SJCRH30 (cell line): ENCODE results near the gene TGFBR3L. TPM values are rescaled to one million over a fixed set of nuclear protein-coding genes. Genes with fewer than 3 reads are reported as not detected.

ENCODE experiments used
- DNase-seq, 2 experiments: peaks; one replicate each; pipeline ENCODE4 v3.0.0-alpha.2; 2015 to 2020
- H3K27ac ChIP-seq: fragments of 250-450 bp; sonication (Bioruptor Pico); 2 replicates; pipeline ENCODE4 v1.5.1; 2020; ENCODE audit warnings: mild to moderate bottlenecking, moderate library complexity
- H3K27me3 ChIP-seq: fragments of 250-450 bp; sonication (Bioruptor Pico); 2 replicates; pipeline ENCODE4 v1.5.1; 2020; ENCODE audit warnings: mild to moderate bottlenecking, moderate library complexity
- H3K36me3 ChIP-seq: fragments of 250-450 bp; sonication (Bioruptor Pico); 2 replicates; pipeline ENCODE4 v1.5.1; 2020; ENCODE audit warnings: mild to moderate bottlenecking, moderate library complexity
- H3K4me1 ChIP-seq: fragments of 250-450 bp; sonication (Bioruptor Pico); 2 replicates; pipeline ENCODE4 v1.5.1; 2020; ENCODE audit warnings: mild to moderate bottlenecking, moderate library complexity
- H3K4me3 ChIP-seq: fragments of 250-450 bp; sonication (Bioruptor Pico); 2 replicates; pipeline ENCODE4 v1.5.1; 2020; ENCODE audit warnings: mild to moderate bottlenecking, moderate library complexity
- H3K9me3 ChIP-seq: fragments of 250-450 bp; sonication (Bioruptor Pico); replicated peaks from 2 replicates; pipeline ENCODE4 v1.5.1; 2020; ENCODE audit warnings: mild to moderate bottlenecking, moderate library complexity
- total RNA-seq: library from RNA; depleted of rRNA; stranded (reverse); fragments of >200 nt; shearing (Covaris generic); gene quantifications from 2 replicates; pipeline ENCODE4 v1.2.3, GENCODE V29; 2014; rRNA removed

The TGFBR3L gene
- total RNA-seq, result not detected in 2 replicates

- no peaks in the 10 kb centered on the region; the same call in 1 of the 2 replicates for H3K36me3 ChIP-seq
- no peaks in the 10 kb centered on the region for H3K9me3 ChIP-seq
- no peaks in the 10 kb centered on the region; the same call in 1 of the 2 replicates for H3K27me3 ChIP-seq
- no peak for DNase-seq
- no peak within 1 kb of the TSS for H3K27ac ChIP-seq
- no peak within 1 kb of the TSS for H3K4me3 ChIP-seq
- H3K4me1 ChIP-seq, result no peaks in the 10 kb centered on the region
Observed at GRCh38 chr19:7914598-7915045, at the start of gene TGFBR3L. Gene TGFBR3L (plus strand): TSS chr19:7914830.

GRCh38 chr19:7865262-7865911, 49.2 kb upstream of the TGFBR3L start:
- H3K27me3 ChIP-seq, result 0 out of 2 replicates have a peak, but pooled peaks cover 4% of the 10 kb centered on the region
- no peak for DNase-seq

GRCh38 chr19:7866399-7867091, 48.1 kb upstream of the TGFBR3L start:
- H3K27me3 ChIP-seq, result 0 out of 2 replicates have a peak, but pooled peaks cover 4% of the 10 kb centered on the region
- no peaks in the 10 kb centered on the region for H3K36me3 ChIP-seq
- no peaks in the 10 kb centered on the region; the same call in 1 of the 2 replicates for H3K4me1 ChIP-seq
- no peak for DNase-seq
- H3K27ac ChIP-seq, result no peak overlapping the region
- no peaks in the 10 kb centered on the region for H3K9me3 ChIP-seq
- no peak overlapping the region for H3K4me3 ChIP-seq

More at GRCh38 chr19:7865262-7865911, 49.2 kb upstream of the TGFBR3L start:
- no peak overlapping the region for H3K4me3 ChIP-seq
- H3K36me3 ChIP-seq, result no peaks in the 10 kb centered on the region
- H3K9me3 ChIP-seq, result no peaks in the 10 kb centered on the region
- H3K4me1 ChIP-seq, result no peaks in the 10 kb centered on the region; the same call in 1 of the 2 replicates
- H3K27ac ChIP-seq, result no peak overlapping the region

- no peak overlapping the region for H3K4me3 ChIP-seq
- no peak overlapping the region for H3K27ac ChIP-seq
- 0 out of 2 replicates have a peak, but pooled peaks cover 4% of the 10 kb centered on the region for H3K27me3 ChIP-seq
- no peaks in the 10 kb centered on the region; the same call in 1 of the 2 replicates for H3K4me1 ChIP-seq
- no peaks in the 10 kb centered on the region for H3K9me3 ChIP-seq
- DNase-seq, result no peak
- no peaks in the 10 kb centered on the region for H3K36me3 ChIP-seq
Observed at GRCh38 chr19:7867092-7867844, 47.4 kb upstream of the TGFBR3L start.

- Histone ChIP-seq H3K4me1 (no peaks in the 10 kb centered on the region; the same call in 1 of the 2 replicates), H3K36me3 (no peaks in the 10 kb centered on the region), H3K4me3 (peak overlapping the region; percentile 46), H3K27me3 (0 out of 2 replicates have a peak, but pooled peaks cover 4% of the 10 kb centered on the region), H3K27ac (no peak overlapping the region), H3K9me3 (no peaks in the 10 kb centered on the region)
- no peak for DNase-seq
Observed at GRCh38 chr19:7868326-7868670, 46.3 kb upstream of the TGFBR3L start.

- DNase-seq, result peak; percentile 82 to 87
- Histone ChIP-seq H3K27me3 (0 out of 2 replicates have a peak, but pooled peaks cover 4% of the 10 kb centered on the region), H3K9me3 (no peaks in the 10 kb centered on the region), H3K27ac (no peak overlapping the region), H3K4me1 (no peaks in the 10 kb centered on the region; the same call in 1 of the 2 replicates), H3K36me3 (no peaks in the 10 kb centered on the region), H3K4me3 (peak overlapping the region; percentile 46)
Observed at GRCh38 chr19:7868671-7869452, 45.8 kb upstream of the TGFBR3L start.

GRCh38 chr19:7869453-7869909, 45.1 kb upstream of the TGFBR3L start:
- Histone ChIP-seq H3K4me3 (peak overlapping the region; percentile 46), H3K27ac (no peak overlapping the region), H3K9me3 (no peaks in the 10 kb centered on the region), H3K4me1 (no peaks in the 10 kb centered on the region; the same call in 1 of the 2 replicates), H3K27me3 (peaks cover 5% of the 10 kb centered on the region), H3K36me3 (no peaks in the 10 kb centered on the region)
- peak; percentile 20 to 45 for DNase-seq

GRCh38 chr19:7869910-7870511, 44.6 kb upstream of the TGFBR3L start:
- H3K9me3 ChIP-seq, result no peaks in the 10 kb centered on the region
- no peaks in the 10 kb centered on the region; the same call in 1 of the 2 replicates for H3K4me1 ChIP-seq
- no peaks in the 10 kb centered on the region for H3K36me3 ChIP-seq
- H3K4me3 ChIP-seq, result no peak overlapping the region
- H3K27me3 ChIP-seq, result peaks cover 7% of the 10 kb centered on the region
- peak; percentile 65 to 75 for DNase-seq
- no peak overlapping the region for H3K27ac ChIP-seq

- H3K4me3 ChIP-seq, result no peak overlapping the region
- DNase-seq, result peak; percentile 80 to 82
- H3K27ac ChIP-seq, result no peak overlapping the region
- H3K9me3 ChIP-seq, result no peaks in the 10 kb centered on the region
- no peaks in the 10 kb centered on the region; the same call in 1 of the 2 replicates for H3K4me1 ChIP-seq
- H3K36me3 ChIP-seq, result no peaks in the 10 kb centered on the region
- peaks cover 7% of the 10 kb centered on the region for H3K27me3 ChIP-seq
Observed at GRCh38 chr19:7870571-7871436, 43.8 kb upstream of the TGFBR3L start.

GRCh38 chr19:7871437-7872305, 43.0 kb upstream of the TGFBR3L start:
- no peaks in the 10 kb centered on the region for H3K9me3 ChIP-seq
- no peaks in the 10 kb centered on the region; the same call in 1 of the 2 replicates for H3K4me1 ChIP-seq
- H3K27ac ChIP-seq, result no peak overlapping the region
- peak overlapping the region; percentile 18 for H3K4me3 ChIP-seq
- no peaks in the 10 kb centered on the region for H3K36me3 ChIP-seq
- H3K27me3 ChIP-seq, result peaks cover 6% of the 10 kb centered on the region
- peak; percentile 95 to 96 for DNase-seq

GRCh38 chr19:7872306-7873204, 42.1 kb upstream of the TGFBR3L start:
- DNase-seq, result no peak
- Histone ChIP-seq H3K36me3 (no peaks in the 10 kb centered on the region), H3K9me3 (no peaks in the 10 kb centered on the region), H3K4me3 (no peak overlapping the region), H3K4me1 (no peaks in the 10 kb centered on the region; the same call in 1 of the 2 replicates), H3K27me3 (peaks cover 4% of the 10 kb centered on the region), H3K27ac (no peak overlapping the region)
